NCI-H2196 (cell line): ENCODE data around the gene LCE2B.
"Not testable (repeated sequence)": the region's sequence is repeated elsewhere in the genome, so short reads cannot be mapped to it uniquely, and the experiment has no call there.

Experiments
- DNase-seq: peaks from one replicate; lab custom pipeline; 2025; ENCODE audit not compliant: unreplicated experiment; lab: John Stamatoyannopoulos, UW

LCE2B gene, protein sequence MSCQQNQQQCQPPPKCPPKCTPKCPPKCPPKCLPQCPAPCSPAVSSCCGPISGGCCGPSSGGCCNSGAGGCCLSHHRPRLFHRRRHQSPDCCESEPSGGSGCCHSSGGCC

DNA sequence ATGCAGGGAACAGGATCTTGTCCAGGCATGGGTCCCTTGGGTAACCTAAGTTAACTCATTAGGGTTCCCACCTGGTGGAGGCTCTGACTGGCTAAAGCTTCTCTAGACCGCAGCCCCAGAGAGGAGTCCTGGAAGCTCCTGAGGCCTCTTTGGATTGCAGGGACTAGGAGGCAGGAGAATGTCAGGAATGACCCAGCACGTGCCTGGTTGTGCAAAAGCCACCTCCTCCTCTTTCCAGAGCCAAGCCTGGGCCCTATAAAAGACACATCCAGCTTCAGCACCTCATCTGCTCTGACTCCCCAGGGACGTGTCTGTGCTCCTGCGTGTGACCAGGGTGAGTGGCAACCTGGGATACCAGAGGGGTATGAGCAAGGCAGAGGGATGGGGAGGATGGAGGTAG, at the start of gene LCE2B:
Gene LCE2B (plus strand): TSS at position 301 of the 400 bp plus-strand sequence. CDS start 721 bp downstream, outside the sequence.
- DNase-seq = not testable (repeated sequence)

GRCh38 chr1:152640351-152640750, 45.6 kb upstream of the LCE2B start:
- no peak for DNase-seq

DNA sequence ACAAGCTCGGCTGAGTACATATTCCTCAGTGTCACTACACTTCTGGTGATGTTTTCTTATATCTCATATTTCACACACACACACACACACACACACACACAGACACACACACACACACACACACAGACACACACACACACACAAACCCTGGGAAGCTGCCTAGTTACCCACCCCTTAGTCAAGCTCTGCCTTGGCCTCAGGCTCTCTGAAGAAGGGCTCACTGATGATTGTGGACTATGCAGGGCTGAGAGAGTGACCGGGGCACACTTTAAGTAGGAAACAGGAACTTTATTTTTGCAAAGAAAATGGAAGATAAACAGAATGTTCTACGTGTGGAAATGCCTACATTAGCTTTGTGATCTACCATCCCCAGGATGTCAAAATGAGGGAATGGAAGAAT, 42.0 kb upstream of the LCE2B start:
- DNase-seq = no peak

GRCh38 chr1:152645146-152645545, 40.8 kb upstream of the LCE2B start:
- no peak for DNase-seq

GRCh38 chr1:152646656-152647055, 39.3 kb upstream of the LCE2B start:
- no peak for DNase-seq

DNA sequence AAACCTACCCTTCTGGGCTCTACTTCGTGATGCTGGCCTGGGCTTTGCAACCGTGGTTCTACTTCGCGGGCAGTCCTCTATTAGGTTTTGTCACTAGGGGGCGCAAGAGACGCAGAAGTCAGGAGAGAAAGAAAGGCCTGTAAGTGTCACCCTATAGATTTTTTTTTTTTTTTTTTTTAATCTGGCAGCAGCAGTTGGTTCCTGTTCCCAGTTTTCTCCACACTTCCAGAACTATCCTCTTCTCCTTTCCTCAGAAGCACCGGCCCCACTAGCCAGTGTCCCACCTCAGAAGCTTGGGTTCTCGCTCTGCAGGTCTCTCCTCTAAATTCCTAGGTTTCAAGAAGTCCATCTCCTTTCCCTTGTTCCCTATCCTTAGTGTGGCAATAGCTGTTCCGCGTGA, 31.8 kb upstream of the LCE2B start:
- peak; percentile 44 for DNase-seq

DNA sequence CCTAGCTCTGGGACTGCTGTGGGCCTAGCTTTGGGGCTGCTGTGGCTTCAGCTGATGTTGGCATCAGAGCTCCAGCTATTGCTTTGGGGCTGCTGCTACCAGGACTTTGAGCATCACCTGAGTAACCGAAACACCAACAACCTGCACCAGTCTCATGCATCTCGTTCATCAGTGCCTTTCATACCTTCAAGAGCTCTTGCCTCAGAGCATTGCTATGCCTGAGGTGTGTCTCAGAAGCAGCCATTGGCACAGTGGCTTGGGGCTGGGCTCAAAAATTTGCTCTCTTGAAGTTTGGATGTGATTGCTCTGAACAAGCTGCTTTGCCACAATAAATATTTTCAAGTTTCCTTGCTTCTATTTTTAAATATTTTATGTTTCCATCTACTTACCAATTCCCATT, 29.5 kb upstream of the LCE2B start:
- no peak for DNase-seq

DNA sequence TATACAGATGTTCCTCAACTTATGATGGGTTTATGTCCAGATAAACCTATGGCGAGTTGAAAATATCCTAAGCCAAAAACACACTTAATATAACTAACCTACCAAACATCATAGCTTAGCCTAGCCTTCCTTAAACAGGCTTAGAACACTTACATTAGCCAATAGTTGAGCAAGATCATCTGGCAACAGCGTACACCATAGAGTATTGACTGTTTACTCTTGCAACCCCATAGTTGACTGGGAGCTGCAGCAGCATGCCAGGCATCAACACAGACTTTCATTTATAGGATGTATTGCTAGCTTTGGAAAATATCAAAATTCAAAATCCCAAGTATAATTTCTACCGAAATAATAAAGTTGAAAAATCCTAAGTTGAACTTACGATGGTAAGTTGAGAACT, 28.2 kb upstream of the LCE2B start:
- DNase-seq = no peak

DNA sequence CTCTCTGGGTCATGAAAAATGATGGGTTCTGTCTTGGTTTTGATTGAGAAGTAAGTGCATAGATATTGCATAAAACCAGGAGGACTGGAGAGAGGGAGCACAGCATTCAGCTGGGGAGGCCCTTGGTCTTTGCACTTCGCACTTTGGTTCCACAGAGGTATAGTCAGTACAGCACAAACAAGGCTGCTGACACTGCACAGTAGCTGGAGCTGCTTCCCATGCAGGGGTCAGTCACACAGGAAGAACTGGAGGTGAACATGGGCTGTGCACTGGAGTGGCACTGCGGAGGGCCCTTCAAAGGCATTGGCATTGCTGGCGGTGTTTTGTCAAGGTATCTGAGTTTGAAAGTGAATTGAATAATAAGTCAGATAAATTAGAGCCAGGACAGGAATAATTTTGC, 27.3 kb upstream of the LCE2B start:
- no peak for DNase-seq

GRCh38 chr1:152663098-152663497, 22.8 kb upstream of the LCE2B start, which contains the start of gene LCE2D:
Gene LCE2D, plus strand, starts transcription at chr1:152663380. Its CDS starts 726 bp downstream, at chr1:152664106.
- DNase-seq = no peak

GRCh38 chr1:152666171-152666570, 19.8 kb upstream of the LCE2B start:
- not testable (repeated sequence) for DNase-seq

DNA sequence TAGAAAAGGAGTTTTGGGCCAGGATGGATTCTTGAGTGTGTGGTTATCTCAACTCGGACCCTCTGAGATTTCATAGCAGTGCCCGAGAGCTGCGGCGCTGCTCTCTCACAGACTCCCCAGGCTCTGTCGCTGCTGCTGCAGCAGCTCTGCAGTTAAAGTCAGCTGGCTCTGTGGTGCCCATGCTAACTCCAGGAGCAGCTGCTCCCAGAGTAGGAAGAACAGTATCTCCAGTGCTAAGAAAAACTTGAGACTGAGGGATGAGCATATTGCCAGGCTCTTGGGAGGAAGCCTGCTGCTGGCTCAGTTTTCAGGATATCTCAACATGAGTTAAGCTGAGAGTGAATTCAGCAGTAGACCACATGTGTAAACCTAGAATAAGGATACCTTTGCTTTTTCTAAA, 18.3 kb upstream of the LCE2B start:
- DNase-seq = no peak

- DNase-seq = no peak
Observed at GRCh38 chr1:152673016-152673415, 12.9 kb upstream of the LCE2B start.

DNA sequence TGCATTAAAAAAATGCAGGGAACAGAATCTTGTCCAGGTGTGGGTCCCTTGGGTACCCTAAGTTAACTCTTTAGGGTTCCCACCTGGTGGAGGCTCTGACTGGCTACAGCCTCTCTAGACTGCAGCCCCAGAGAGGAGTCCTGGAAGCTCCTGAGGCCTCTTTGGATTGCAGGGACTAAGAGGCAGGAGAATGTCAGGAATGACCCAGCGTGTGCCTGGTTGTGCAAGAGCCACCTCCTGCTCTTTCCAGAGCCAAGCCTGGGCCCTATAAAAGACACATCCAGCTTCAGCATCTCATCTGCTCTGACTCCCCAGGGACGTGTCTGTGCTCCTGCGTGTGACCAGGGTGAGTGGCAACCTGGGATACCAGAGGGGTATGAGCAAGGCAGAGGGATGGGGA, 10.9 kb upstream of the LCE2B start, which contains the start of gene LCE2C:
Gene LCE2C (plus strand): TSS at position 297 of the 400 bp plus-strand sequence. CDS start 737 bp downstream, outside the sequence.
- not testable (repeated sequence) for DNase-seq

DNA sequence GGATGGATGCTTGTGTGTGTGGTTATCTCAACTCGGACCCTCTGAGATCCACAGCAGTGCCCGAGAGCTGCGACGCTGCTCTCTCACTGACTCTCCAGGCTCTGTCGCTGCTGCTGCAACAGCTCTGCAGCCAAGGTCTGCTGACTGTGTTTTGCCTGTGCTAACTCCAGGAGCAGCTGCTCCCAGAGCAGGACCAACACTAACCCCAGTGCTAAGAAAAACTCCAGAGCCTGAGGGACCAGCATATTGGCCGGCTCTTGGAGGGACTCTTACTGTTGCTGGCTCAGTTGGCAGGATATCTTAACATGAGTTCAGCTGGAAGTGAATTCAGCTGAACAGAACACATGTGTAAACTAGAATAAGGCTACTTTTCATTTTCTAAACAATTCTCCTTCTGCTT, 6.5 kb upstream of the LCE2B start:
- no peak for DNase-seq

DNA sequence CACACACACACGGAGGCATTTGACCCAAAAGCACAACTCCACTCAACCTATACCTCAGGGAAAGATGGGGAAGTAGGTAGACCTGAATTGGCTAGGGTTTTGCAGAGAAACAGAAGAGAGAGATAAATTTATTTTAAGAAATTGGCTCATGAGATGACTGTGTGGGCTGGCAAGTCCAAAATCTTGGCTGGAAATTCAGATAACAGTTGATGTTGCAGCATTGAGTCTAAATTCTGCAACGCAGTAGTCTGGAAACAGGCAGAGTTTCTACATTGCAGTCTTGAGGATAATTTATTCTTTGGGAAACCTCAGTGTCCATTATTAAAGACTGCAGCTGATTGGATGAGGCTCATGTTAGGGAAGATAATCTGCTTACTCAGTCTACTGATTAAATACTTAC, 4.3 kb upstream of the LCE2B start:
- DNase-seq = no peak

DNA sequence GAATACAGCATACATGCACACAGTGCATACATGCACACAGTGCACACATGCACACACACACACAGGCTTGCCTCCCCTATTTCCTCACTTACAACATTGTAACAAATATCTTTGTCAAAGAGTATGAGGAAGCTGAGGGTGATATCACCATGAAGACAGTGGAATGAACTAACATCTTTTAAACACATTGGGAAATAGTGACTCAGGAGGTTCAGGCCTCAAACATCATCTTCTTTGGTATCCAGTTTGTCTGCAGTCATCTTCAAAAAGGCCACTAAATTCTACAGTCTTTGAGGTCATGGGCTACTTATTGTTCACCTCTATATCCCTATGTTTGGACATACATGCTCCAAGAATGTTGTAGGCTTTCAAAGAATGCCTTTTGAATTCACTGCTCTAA, 2.1 kb upstream of the LCE2B start:
- no peak for DNase-seq

DNA sequence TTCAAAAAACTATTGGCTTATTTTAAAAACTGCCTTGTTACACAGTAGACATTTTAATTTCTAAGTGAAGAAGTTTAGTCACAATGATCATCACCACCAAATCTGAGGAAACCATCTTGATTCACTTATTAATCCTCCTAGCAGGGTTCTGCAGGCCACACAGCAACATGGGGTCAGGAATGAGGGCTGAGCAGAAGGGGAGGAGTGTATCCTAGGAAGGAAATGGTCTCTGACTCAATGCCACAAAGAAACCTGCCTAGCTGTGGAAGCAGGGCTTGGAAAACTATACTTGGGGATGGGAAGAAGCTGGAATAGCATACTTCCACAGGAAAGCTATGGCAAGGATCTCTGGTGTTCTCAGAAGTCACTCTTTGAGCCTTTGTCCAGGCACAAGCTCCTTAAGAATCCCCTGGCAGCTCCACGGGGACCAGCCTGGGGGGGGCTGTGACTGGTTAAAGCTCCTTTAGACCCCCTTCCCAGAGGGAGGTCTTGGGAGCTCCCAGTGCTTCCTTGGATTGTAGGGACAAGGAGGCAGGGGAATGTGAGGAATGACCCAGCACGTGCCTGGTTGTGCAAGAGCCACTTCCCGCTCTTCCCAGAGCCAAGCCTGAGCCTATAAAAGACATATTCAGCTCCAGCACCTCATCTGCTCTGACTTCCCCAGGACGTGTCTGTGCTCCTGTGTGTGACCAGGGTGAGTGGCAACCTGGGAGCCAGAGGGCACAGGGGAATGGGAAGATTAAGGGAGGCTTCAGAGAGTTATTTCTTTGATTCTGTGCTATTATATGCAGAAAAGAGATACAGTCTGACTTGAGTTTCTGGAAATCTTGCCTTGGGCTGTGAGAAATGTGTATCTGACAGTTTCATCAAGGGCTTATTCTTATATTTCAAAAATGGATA, 12.0 kb downstream of the LCE2B start, which contains the start of gene LCE2A:
Gene LCE2A (plus strand): TSS at position 645 of the 900 bp plus-strand sequence. CDS start 557 bp downstream, outside the sequence.
- no peak for DNase-seq

- DNase-seq = no peak
Observed at GRCh38 chr1:152699746-152700145, 13.8 kb downstream of the LCE2B start.

DNA sequence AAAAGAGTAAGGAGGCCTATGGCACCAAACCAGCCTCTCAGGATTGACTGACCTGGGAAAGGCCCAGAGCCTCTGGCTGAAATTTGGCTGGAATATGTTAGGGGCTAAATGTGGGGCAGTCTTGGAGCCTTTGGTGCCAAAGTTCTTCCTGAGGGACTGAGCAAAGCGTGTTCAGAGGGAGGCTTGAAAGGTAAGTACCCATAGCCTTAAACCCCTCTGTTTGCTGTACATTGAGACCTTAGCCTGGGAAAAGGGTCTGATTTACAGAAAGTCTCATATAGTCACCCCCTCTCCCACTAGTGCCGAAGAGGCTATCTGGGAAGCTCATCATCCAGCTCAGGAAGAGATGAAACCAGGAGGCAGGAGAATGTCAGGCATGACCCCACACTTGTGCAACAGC, 21.9 kb downstream of the LCE2B start, which contains the start of gene LCE4A:
Gene LCE4A (plus strand): TSS at position 301 of the 400 bp plus-strand sequence. CDS start 916 bp downstream, outside the sequence.
- DNase-seq = no peak

DNA sequence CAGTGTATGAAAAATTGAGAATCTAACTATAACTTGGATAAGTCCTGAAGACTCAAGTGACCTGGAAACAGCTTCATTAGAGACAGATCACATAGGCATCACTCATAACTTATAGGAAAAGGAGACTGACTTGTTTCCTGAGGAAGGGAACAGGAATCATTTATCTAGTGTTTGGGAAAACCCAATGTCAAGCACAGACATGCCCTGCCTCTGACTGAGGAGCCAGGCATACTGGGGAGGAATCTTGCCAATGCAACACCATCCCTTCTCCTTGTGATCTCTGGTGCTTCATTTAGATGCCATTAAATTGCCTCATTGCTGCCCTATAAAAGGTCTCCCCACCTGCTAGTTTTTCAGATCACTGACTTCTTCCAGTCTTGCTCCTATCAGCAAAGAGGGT, 32.3 kb downstream of the LCE2B start:
- DNase-seq = no peak

GRCh38 chr1:152725261-152725660, 39.3 kb downstream of the LCE2B start:
- no peak for DNase-seq
